Astrocyte of the hippocampus (primary cell): ENCODE measurements around the gene PARP3.
"Not testable (repeated sequence)": the region's sequence is repeated elsewhere in the genome, so short reads cannot be mapped to it uniquely, and the experiment has no call there.

Experiments
- DNase-seq: peaks from one replicate; pipeline ENCODE4 v3.0.0; 2011; ENCODE audit warnings: low read depth, low spot score

PARP3 gene

DNA sequence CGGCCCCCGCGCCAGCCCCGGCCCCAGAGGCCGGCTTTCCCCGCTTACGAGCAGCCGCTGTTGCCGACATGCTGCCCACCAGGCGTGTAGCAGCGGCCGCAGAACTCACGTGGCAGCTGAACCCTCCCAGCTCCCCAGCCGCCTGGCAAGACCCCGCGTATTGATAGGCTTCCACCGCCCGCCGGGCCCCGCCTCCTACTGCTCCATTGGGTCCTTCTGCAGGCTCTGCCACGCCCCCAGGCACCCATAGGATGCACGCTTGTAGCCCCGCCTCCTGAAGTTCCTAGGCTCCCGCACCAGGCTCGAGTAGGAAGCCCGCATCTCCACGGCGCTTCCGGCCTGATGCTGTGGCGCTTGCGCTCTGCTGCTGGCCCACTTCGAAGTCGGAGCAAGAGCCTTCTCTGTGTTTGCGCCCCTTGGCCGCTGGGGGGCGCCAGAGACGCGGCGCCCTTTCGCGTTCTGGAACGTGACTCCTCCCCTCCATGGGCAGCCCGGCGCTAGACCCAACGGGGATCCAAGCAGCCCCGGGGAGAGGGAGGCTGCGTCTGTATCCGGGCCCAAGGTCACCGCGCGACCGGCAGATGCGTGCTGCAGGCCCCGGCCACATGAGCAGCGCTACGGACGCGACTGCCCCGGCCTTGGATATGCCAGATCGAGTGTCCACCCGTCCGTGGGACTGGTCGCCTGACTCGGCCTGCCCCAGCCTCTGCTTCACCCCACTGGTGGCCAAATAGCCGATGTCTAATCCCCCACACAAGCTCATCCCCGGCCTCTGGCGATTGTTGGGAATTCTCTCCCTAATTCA lies at the start of gene PARP3, which contains the start of gene RRP9:
Gene PARP3, plus strand, starts transcription at position 566 of the 805 bp plus-strand sequence. CDS start 993 bp downstream, outside the sequence.
Gene RRP9, minus strand, starts transcription at position 107 of the 805 bp plus-strand sequence. Its CDS starts 37 bp downstream, at position 70.
- peak; percentile 100 for DNase-seq

- no peak for DNase-seq
Measured at GRCh38 chr3:51894391-51894790, 47.8 kb upstream of the PARP3 start.

DNA sequence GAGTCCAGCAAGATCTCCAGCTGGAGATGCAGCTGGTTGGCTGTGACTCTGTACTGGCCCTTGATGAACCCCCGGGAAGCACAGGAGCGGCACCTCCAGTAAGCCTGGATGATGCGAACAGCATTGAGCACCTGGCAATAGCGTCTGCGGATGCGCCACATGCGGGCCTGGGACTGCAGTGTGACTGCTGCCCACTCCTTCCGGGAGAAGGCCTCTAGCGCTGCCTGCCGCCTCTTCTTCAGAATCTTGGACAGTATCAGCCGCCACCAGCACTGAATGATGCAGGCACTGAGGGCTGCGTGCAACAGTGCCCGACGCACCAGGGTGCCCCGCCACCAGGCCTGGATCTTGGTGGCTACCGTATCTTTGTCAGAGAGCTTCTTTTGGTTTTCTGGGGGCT lies 47.2 kb upstream of the PARP3 start:
- no peak for DNase-seq

DNA sequence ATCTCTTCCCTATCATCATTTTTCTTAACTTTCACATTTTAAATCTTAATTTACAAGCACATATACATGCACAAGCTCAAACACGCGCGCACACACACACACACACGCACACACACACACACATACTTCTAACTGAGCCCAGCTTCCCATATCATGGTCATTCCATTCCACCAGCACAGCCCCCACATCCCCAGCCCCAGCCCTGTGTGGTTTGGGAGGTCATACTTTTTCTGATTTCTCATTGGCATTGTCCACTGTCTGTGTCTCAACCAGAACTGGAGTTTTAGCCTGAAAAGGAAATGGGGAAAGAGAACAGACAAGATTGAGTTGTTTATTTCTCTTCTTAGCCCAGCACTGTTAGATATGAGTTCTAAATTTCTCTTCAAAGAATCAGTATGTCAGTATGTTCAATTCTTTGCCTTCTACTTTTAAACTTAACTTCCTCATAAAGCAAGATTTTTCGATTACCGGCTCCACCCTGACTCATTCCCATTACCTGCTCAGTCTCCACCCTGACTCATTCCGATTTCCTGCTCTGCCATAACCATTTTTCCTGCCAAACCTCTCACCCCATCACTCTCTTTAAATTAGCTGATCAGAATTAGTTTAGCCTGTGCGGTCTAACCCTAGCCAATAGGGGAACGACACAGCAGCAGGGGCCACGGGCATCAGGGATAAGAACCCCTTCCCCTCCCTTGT lies 45.4 kb upstream of the PARP3 start:
- DNase-seq: no peak

- no peak for DNase-seq
Measured at GRCh38 chr3:51897391-51897790, 44.8 kb upstream of the PARP3 start.

GRCh38 chr3:51900043-51900442 lies 42.1 kb upstream of the PARP3 start:
- DNase-seq: not testable (repeated sequence)

DNA sequence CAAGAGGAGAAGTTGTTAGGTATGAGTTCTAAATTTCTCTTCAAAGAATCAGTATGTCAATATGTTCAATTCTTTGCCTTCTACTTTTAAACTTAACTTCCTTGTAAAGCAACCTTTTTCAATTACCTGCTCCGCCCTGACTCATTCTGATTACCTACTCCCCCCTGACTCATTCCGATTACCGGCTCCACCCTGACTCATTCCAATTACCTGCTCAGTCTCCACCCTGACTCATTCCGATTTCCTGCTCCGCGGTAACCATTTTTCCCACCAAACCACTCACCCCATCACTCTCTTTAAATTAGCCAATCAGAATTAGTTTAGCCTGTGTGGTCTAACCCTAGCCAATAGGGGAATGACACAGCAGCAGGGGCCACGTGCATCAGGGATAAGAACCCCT lies 39.8 kb upstream of the PARP3 start:
- DNase-seq: peak; percentile 9

DNA sequence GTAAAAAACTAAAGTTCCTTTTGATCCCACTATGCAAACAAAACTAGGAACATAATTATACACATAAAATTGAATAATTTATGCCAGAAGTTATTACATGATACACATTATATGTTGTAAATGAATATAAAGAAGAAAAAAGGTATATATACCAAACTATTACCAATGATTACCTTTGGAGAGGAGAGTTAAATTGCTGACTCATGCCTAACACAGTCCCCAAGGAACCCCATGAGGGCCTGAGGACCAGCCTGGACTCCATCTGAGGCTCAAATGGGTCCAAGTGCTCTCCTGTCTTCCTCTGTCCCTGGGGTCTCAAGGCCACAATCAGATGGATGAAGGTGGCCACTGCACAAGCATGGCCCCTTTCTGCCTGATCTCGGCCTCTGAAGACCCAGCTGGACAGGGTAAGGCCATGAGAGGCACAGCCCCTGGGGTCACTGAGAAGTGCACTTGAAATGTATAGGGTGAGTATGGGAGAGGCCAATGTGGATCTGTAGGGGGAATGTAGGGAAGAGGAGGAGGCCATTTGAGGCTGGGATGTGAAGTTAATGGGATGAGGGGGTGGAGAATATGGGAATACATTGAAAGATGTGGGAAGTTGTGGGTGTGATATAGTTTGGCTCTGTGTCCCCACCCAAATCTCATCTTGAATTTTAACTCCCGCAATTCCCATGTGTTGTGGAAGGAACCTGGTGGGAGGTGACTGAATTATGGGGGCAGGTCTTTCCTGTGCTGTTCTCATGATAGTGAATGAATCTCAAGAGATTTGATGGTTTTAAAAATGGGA lies 37.9 kb upstream of the PARP3 start:
- DNase-seq: no peak

- DNase-seq: no peak
Measured at GRCh38 chr3:51908026-51908425, 34.1 kb upstream of the PARP3 start.

DNA sequence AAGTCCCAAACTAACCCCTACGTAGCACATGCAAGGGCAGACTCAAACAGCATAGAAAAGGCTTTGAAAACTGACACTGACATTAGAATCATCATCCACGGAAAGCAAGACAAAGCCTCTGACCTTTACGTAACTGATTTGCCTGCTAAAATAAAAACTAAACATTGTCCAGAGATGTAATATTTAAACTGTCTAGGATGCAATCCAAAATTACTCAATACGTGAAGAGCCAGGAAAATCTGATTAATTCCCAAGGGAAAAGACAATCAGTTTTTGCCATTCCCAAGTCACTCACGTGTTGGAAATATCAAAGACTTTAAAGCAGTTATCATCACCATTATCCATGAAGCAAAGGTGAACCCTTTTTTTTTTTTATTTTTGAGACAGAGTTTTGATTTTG lies 25.7 kb upstream of the PARP3 start:
- no peak for DNase-seq

GRCh38 chr3:51921081-51921578 lies 21.0 kb upstream of the PARP3 start:
- DNase-seq: no peak

- no peak for DNase-seq
Measured at GRCh38 chr3:51927061-51927977, 14.8 kb upstream of the PARP3 start.

DNA sequence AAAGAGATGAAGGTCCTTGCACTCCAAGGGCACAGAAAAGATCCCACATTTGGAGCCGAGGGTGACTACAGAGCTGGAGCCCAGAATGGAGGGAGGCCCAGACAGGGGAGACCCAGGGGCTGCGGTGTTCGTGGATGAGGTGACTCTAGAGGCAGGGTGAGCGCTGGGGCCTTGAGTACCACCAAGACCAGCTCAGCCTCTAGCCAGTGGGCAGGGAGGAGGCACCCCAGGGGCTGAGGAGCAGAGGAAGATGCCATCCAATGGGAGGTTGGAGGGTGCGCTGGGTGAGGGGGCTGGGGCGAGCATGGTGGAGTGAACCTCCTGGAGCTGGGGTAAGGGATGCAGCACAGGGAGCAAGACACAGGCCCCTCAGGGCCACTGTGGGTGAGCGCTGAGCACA lies 13.7 kb upstream of the PARP3 start:
- no peak for DNase-seq

GRCh38 chr3:51928981-51929380 lies 13.2 kb upstream of the PARP3 start:
- DNase-seq: not testable (repeated sequence)

GRCh38 chr3:51929420-51930003 lies 12.7 kb upstream of the PARP3 start:
- peak; percentile 29 for DNase-seq

DNA sequence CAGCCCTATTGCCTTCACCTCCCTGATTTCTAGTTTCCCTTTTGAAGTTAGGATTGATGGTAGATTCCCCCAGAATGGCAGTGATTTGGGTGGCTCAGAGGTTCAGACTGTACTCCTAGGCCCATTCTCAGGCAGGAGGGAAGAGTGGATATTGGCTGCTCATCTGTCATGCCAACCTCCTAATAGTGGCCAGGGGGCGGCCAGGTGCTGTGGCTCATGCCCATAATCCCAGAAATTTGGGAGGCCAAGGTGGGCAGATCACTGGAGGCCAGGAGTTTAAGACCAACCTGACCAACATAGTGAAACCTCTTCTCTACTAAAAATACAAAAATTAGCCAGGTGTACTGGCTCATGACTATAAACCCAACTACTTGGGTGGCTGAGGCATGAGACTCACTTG lies 11.7 kb upstream of the PARP3 start:
- no peak for DNase-seq

GRCh38 chr3:51931756-51932155 lies 10.4 kb upstream of the PARP3 start:
- DNase-seq: no peak

- DNase-seq: no peak
Measured at GRCh38 chr3:51932471-51933370, 9.4 kb upstream of the PARP3 start.

DNA sequence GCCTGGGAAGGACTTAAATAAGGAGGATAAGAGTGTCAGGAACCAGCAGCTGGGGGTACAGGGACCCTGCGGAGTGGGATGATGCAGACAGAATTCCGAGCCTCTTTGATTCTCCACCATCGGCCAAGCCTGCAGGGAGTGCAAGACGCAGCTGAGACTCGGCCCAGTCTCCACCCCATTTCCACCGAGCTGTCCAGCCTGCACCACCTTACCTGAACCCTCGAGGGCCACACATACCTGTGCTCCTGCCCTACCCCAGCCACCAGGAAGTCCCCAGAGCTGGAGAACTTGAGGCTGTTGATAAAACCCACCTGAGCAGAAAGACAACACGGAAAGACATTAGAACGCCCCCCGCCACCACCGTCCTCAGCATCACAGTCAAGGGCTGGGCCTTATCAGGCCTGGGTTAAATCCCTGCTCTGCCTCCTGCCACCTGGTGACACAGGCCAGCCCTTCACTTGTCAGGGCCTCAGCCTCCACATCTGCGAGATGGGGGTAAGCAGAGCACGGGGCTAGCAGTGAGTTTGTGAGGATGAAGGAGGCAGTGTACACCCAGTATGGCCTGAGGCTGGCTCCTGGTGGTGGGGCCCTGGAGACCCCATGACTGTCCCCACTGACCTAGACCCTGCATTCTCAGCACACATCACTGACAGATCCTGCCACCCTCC lies 8.6 kb upstream of the PARP3 start:
- DNase-seq: no peak
